ENCODE data around the gene FREM2.

- TF ChIP-seq POLR2A (IDR thresholded peaks at IDR 0.05) (no peak), CTCF (IDR thresholded peaks at IDR 0.05) (peak in 3 of 4 donors; percentile 10 to 37 (median 22))
Observed at GRCh38 chr13:38866649-38867048, 179.8 kb downstream of the FREM2 start.
